DMS79 treated with DMSO at 0.1 percent for 48 hours (cell line): ENCODE data around the gene ZFAND2A.
"Not testable (repeated sequence)": the region's sequence is repeated elsewhere in the genome, so short reads cannot be mapped to it uniquely, and the experiment has no call there.

Experiments
- DNase-seq: peaks from one replicate; lab custom pipeline; 2025; lab: John Stamatoyannopoulos, UW

Gene ZFAND2A

DNA sequence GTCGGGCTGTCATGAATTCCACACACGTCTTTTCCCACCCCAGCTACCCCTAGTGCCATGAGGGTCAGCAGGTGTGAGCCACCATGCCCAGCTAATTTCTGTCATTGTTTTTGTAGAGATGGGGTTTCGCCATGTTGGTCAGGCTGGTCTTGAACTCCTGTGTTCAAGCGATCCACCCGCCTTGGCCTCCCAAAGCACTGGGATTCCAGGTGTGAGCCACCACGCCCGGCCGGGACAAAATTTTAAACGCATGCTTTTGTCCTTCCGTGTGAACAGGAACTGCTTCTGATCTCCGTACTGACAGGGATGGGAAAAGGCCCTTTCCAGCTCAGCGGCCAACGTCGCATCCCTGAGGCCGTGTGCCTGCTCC is 15.6 kb upstream of the ZFAND2A start:
- no peak for DNase-seq

DNA sequence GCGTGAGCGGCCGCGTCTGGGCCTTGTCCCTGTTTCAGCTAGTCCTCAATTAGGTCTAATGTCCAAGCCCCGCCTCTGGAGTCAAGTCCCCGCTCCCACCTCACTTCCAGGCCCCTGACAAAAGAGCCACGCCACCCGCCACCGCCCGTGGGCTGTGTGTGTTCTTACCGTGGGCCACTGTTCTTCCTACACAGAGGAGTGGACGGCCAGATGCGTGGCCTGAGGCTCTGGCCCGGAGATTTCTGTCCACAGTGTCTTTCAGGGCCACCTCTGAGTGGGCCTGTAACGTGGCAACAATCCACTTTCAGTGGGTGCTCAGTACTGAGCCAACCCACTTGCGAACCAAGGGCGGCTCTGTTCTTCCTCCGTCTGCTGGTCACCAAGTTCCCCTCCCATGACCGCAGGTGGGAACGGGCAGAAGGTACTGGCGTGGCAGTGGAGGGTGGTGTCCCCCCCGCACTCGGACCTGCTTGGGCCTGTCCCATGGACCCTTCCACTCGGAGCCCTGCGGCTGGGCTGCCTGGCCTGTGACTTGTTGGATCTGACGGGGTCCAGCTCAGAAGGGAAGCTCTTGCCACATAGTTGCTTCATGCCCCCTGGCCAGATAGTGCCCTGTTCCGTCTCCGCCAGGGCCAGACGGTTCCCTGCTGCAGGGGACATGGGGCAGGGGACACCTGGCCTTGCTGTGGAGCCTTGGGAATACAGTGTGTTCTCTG is 15.0 kb upstream of the ZFAND2A start:
- no peak for DNase-seq

DNA sequence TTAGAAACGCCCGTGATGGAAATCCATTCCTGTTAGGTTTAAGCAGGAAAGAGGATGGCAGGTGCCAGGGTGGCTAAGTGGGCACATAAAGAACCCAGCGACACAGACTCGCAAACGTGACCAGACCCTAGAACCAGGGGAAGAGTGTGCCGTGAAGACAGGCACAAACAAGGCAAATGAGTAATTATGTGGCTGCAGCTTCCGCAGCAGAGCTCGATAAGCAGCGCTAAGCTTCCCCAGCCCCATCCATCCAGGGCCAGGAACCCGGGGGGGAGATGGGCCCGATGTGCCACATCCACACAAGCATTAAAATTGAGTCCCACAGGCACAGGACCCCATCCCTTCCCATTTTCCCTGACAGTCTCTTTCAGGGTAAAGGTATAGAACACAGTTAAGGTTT is 14.0 kb upstream of the ZFAND2A start:
- no peak for DNase-seq

DNA sequence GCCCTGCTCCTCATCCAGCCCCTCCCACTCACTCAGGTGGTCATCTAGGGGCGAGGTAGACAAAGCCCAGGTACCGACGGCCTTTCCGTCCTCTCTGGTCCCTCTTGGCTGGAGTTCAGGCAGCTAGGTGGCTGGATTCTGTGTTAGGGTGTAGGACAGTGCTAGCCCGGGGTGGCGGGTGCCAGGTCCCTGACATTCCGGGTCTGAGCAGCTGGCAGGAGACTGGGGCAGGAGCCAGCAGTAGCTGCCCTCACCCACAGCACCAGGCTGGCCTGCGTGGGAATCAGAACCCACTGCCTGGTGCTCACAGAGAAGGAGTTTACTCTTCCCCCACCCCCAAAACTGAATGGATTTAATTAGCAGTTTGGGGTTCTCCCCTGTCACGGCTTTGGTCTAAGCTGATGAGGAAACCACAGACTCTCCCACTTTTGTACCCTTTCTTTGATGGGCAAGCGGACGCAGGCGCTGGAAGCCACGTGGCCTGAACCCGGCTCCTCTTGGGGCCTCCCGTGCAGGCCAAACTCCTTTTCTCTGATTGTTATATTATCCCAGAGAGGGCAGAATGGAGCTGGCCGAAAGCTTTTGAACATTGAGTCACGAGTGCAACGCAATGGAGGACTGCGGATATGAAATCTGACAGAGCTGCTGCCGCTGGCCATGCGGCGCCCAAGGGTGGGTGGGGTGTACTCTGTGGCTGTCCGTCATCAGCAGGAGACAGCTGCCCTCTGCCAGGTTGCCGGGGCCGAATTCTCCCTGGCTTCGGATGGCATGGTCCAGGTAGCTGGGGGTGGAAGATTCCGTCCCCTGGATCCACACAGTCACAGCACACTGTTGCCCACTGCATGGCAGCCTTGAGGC is 12.9 kb upstream of the ZFAND2A start:
- no peak for DNase-seq

DNA sequence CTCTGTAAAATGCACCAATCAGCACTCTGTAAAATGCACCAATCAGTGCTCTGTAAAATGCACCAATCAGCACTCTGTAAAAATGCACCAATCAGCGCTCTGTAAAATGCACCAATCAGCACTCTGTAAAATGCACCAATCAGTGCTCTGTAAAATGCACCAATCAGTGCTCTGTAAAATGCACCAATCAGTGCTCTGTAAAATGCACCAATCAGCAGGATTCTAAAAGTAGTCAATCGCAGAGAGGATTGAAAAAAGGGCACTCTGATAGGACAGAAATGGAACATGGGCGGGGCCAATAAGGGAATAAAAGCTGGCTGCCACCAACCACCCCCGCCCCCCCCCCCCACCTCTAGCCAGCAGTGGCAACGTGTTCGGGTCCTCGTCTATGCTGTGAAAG is 11.5 kb upstream of the ZFAND2A start:
- DNase-seq: not testable (repeated sequence)

DNA sequence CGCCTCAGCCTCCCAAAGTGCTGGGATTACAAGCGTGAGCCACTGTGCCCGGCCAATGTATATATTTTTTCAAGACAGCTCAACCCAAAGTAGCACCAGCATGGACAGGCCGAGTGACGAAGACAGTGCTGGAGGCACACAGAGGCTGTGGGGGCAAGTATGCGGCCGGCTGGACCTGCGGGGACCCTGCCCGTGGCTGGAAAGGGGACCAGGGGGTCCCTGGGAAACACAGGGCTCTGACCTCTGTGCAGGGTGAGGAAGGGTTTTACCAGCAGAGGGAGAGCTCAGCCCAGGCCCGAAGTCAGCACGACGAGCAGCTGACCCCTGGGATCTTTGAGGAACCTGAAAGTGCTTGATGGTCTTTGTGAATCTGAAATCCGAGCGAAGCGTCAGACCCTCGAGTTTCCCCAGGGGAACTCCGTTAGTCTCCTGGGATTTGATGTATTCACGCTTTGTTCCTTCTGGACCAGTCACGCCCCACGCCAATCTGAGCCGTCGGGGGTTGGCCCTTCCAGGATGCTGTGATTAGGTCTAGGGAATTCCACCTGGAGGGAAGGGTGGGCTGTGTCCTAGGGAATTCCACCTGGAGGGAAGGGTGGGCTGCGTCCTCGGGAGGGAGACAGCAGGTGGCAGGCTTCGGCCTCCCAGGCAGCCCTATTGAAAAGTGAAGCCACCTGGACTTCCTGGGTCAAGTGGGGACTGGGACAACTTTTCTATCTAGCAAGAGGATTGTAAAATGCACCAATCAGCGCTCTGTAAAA is 10.9 kb upstream of the ZFAND2A start:
- DNase-seq: no peak

DNA sequence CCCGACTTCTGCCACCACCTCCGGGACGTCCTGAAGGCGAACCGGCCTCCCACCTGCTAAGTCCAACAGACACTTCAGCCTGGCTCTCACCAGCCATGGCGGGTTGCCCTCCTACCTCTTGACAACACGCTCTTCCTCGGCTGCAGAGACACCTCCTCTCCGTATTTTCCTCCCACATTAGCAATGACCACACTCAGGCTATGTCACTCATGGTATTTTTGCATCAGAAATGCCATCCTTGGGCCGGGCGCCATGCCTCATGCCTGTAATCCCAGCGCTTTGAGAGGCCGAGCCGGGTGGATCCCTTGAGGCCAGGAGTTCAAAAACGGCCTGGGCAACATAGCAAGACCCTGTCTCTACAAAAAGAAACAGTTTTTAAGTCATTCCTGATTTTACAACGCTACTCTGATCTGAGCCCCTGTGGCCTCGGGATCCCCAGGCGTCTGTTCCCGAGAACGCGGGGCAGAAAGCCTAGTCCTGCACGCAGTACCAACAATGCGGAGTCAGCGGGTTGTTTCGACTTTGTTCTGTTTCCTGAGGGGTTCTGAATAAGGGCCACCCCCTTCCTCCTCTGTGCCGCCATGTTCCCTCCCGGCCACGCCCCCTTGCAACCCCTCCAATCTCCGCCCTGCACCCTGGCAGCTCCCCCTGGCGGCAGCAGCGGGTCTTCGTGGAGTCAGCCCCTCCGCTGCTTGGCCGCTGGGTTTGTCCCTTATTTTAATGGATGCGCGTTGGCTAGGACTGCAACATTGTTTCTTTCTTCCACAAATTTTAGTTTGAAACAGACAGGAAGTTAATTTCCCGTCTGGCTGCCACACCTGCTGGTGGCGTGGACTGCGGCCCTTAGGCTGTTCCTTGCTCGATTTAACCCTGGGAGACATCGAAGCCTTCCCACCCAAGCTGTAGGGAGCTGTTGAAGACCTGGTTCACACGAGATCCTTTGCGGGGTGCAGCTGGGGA is 9.7 kb upstream of the ZFAND2A start:
- DNase-seq: no peak

DNA sequence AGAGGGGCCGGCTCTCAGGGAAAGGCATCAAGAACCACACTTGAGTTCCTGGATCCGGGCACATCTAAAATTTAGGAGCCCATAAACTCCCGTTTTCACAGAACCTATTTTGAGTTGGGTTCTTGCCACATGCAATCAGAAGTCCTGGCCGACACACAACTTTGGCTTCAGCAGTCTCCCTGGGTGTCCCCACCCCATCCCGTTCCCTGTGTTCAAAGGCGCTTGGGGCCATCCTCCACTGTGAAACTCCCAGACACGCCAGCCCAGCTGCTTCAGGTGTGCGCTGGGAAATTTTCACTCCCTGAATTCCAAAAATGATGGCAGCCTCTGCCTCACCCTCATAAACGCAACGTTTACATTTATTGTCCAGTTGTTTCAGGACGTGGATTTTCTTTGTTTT is 8.4 kb upstream of the ZFAND2A start:
- no peak for DNase-seq

DNA sequence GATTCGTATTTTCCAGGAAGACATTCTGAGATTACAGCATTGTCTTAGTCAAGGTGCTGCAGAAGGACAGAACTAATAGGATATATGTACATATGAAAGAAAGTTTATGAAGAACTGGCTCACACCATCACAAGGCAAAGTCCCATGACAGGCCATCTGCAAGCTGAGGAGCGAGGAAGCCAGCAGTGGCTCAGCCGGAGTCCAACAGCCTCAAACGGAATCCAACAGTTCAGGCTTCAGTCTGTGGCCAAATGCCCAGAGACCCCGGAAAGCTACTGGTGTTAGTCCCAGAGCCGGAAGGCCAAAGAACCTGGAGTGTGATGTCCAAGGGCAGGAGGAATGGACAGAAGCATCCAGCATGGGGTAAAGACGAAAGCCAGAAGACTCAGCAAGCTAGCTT is 4.4 kb upstream of the ZFAND2A start:
- no peak for DNase-seq

DNA sequence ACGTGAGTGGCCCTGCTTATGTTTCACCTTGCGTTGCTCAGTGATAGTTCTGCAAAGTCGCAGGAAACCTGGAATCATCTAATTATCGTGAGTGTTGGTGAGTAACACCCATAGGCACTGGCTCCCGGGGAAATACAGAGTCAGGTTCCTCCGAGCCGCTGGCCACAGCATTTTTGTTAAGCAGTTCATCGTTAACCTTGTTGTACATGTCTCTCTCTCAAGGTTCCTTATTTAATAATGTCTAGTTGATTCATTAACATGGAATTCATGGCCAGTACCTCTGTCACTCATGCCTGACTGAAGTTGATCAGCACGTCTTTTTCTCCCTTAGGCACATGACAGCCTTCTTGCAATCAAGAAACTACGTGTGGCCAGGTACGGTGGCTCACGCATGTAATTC is 3.1 kb upstream of the ZFAND2A start:
- no peak for DNase-seq

DNA sequence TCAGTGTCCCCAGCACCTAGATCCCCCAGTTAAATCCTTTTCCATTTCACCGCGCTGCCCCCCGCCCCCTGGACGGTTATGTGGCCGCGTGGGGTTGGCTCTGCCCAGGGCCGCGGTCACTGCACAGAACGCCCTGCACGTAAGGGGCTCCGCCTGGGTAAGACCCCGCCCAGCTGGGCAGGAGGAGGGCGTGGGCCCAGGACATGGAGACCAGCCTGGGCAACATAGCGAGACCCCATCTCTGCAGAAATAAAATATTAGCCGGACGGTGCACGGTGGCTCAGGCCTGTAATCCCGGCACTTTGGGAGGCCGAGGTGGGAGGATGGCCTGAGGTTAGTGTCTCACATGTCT is 650 bp upstream of the ZFAND2A start:
- DNase-seq: no peak

DNA sequence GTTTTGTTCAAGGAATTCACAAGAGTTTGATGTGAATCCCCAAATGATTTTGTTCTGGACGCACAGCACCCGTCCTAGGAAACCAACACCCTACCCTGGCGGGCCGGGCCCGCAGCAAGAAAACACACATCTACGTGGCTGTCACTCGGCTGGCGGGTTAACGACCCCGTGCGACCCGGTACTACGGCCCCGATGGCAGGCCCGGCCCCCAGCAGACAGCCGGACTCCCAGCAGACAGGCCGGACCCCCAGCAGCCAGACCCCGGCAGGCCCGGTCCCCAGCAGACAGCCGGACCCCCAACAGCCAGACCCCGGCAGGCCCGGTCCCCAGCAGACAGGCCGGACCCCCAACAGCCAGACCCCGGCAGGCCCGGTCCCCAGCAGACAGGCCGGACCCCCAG is 765 bp downstream of the ZFAND2A start:
- DNase-seq: not testable (repeated sequence)

DNA sequence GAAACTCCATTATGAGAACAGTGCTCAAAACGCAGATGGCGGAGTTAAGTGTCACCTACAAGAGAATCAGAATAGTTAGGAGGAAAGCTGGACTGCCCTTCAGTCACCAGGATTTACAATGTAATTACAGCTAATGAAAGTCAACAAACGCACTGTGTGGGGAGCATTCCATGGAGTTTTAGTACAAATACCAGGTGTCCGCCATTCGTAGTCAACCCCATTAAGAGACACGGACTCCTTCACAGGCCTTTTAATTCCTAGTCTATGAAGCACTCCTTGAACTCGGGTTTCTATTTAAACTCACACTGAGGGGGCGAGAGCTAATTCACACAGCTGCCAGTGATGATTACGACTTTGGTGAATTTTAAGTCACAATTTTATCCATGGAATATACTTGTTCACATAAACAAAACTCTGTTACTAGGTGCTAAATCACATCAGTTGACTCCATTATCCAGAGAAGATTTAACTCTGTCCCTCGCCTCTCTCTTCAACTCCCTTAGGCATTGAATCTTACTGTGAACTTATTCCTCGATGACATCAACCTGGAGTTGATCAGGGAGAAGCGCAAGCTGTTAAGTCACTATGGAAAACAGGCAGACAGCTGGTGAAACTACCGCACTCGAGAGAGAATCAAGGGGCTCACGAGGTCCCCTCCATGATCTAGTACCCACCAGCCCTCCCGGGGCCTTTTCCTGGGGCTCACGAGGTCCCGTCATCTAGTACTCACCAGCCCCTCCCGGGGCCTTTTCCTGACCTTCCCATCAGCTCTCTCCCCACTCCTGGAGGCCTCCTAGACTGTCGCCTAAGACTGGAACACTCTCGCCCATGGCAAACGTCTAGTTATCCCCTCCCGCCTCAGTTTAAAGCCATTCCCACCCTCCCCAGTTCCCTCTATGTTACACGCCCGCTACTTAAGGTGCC is 1.5 kb downstream of the ZFAND2A start:
- DNase-seq: no peak

DNA sequence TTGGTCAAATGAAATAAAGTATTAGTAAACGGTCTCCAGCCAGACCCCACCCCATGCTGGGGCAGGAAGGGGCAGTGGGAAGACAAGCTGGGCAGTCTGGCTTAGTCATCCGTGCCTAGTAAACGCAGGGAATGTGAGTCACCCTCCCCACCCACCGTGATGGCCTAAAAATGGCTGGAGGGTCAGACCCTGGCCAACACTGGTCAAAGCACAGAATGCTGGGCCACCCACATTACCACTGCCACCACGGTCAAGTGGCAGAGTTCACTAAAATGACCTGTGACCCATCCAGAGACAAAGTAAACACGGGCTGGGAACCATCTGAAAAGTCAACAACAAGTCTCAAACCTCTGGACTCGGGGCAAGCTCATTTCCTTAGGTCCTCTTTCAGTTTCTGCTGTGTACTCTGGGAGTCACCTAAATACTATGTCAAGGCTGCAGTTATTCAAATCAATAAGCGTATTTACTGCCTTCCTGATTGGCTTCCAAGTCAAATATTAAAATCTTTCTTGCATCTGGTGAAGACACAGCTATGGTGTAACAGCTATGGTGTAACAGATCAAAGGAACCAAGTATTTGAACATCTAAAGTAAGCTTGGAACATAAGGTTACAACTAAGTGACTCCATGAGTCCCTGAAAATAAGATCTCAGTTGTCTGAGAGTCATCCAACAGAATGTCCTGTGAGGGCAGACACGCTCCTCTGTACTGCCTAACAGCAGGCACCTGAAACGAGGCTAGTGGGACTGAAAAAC is 3.0 kb downstream of the ZFAND2A start:
- DNase-seq: no peak

DNA sequence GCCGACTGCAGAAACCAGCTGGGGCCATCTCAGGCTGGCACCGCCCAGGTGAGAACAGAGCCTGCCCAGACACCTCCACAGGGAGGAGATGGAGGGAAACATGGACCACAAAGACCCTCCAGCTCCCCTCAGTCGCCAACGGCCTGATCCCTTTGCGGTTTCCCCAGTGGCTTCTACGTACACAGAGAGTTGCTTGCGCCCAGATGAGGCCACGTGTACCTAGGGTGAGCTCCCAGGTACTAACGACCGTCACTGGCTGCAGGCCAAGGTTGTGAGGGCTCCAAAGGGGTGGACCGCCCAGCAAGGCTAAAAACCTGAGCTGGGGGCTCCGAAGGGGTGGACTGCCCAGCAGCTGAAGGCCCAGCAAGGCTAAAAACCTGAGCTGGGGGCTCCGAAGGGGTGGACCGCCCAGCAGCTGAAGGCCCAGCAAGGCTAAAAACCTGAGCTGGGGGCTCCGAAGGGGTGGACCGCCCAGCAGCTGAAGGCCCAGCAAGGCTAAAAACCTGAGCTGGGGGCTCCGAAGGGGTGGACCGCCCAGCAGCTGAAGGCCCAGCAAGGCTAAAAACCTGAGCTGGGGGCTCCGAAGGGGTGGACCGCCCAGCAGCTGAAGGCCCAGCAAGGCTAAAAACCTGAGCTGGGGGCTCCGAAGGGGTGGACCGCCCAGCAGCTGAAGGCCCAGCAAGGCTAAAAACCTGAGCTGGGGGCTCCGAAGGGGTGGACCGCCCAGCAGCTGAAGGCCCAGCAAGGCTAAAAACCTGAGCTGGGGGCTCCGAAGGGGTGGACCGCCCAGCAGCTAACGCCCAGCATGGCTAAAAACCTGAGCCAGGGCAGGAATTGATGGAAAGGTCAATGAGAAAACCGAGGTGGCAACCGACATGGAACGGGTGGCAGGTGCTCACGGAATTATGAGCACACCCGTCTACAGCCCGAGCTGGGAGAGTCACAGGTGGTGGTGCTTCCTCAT is 3.9 kb downstream of the ZFAND2A start:
- not testable (repeated sequence) for DNase-seq

DNA sequence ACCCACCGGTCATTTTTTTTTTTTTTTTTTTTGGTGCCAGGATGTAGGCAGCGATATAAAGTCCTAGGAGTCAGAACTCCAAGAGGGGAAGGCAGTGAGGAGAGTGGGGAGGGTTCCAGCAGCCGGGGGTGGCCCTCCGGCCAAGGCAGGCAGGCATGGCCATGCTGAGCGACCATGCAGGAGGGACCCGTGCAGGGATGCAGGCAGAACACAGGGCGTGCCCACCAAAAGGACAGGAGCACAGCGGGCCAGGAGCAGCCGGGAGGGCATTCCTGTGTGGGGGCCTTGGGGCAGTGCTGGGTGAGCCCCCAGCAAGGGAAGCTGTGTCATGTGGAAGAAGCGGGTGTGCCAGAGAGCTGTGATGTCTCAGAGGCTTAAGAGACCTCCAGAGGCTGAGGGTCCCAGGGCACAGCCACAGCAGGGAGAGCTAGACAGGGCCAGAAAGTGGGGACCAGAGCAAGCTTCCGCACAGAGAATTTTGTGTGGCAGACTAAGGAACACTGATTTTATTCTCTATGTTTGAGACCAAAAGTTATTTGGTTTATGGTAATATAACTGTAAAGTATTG is 5.7 kb downstream of the ZFAND2A start:
- DNase-seq: no peak

DNA sequence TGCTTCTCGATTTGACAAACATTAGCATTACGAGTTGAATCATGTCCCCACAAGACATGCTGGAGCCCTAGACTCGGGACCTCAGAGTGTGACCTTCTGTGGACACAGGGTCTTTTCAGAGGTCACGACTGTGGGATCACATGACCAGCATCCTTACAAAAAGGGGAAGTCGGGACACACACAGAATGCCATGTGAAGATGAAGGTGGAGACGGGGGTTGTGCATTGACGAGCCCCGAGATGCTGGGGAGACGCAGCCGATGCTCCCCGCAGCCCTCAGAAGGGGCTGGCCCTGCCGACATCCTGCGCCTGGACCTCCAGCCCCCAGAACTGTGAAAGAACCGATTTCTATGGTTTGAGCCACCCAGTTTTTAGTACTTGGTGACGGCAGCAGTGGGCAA is 7.5 kb downstream of the ZFAND2A start:
- DNase-seq: no peak

DNA sequence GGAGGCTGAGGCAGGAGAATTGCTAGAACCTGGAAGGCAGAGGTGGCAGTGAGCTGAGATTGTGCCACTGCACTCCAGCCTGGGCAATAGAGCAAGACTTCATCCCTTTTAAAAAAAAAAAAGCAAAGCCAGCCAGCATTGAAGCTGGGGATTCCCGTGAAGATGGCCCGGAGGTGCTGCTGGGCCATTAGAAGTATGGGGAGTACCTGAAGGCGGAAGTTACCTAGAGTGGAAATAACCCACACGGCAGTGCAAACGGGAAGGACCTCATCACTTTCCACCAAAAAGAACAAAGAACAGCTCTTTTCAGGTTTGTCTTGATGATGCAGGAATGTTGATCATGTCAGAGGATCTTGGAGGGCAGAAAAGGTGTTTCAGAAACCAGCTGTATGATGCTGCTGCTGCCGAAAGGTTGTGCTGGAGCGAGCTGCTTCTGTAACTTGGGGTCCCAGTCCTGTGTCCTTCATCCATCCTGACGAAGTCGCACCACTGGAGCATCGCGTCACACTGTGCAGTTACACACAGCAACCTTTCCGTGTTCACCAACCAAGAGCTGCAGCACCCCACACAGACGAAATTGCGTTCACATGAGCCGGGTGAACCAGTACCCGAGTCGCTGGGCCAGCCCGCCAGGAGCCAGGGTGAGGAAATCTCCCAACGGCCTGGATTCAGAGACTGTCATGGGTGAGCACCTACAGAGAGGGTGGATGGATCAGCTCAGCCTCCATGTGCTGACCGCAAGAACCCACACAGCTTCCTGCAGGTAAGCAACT is 8.2 kb downstream of the ZFAND2A start:
- no peak for DNase-seq
